Keratinocyte (primary cell): ENCODE measurements around the gene ENO3. TPM values are rescaled to one million over a fixed set of nuclear protein-coding genes. Genes with fewer than 3 reads are reported as not detected.

ENCODE experiments used
- DNase-seq: peaks from one replicate; pipeline ENCODE4 v3.0.0-alpha.2; 2011; ENCODE audit warnings: low read depth, missing footprints, low spot score
- FAIRE-seq: peaks from 2 replicates; lab custom pipeline; 2011; peaks lifted over from hg19 to GRCh38; lab: Jason Lieb, UNC
- H2AFZ ChIP-seq: 2 replicates; pipeline ENCODE4 v1.6.0; 2012; ENCODE audit warnings: low read length, control low read depth, inconsistent platforms; ENCODE audit not compliant: control insufficient read depth
- H3K27ac ChIP-seq: 2 replicates; pipeline ENCODE4 v1.5.1; 2011; ENCODE audit warnings: low read length; ENCODE audit not compliant: control insufficient read depth, insufficient read depth
- H3K27me3 ChIP-seq: 3 replicates; pipeline ENCODE4 v1.6.0; 2011; ENCODE audit warnings: low read length; ENCODE audit not compliant: control insufficient read depth, insufficient read depth; ENCODE audit errors: extremely low read depth
- H3K36me3 ChIP-seq, 2 experiments: 2 replicates in 1 of 2; 3 replicates in 1 of 2; pipeline ENCODE4 v1.5.1; 2011; ENCODE audit warnings: low read length in 2 of 2, mild to moderate bottlenecking in 1 of 2; ENCODE audit not compliant: control insufficient read depth in 2 of 2, insufficient read depth in 2 of 2; ENCODE audit errors: extremely low read depth in 1 of 2
- H3K4me1 ChIP-seq: 3 replicates; pipeline ENCODE4 v1.5.1; 2011; ENCODE audit warnings: low read length; ENCODE audit not compliant: control insufficient read depth, insufficient read depth; ENCODE audit errors: extremely low read depth
- H3K4me2 ChIP-seq: 3 replicates; pipeline ENCODE4 v1.6.0; 2011; ENCODE audit warnings: low read depth, low read length; ENCODE audit not compliant: control insufficient read depth, insufficient read depth; ENCODE audit errors: extremely low read depth
- H3K4me3 ChIP-seq, 3 experiments: fragments of 200-600 bp in 1 of 3; sonication (generic) in 1 of 3; 2 replicates in 2 of 3; 3 replicates in 1 of 3; pipeline ENCODE4 v1.5.1; 2011 to 2016; ENCODE audit warnings: low read length in 3 of 3, mild to moderate bottlenecking in 3 of 3, control low read depth in 2 of 3, inconsistent platforms in 1 of 3, low read depth in 1 of 3, mixed read lengths in 1 of 3, mixed run types in 1 of 3, moderate library complexity in 1 of 3; ENCODE audit not compliant: control insufficient read depth in 2 of 3, insufficient read depth in 2 of 3; ENCODE audit errors: extremely low read depth in 1 of 3
- H3K79me2 ChIP-seq: 2 replicates; pipeline ENCODE4 v1.6.0; 2012; ENCODE audit warnings: low read length; ENCODE audit not compliant: control insufficient read depth, insufficient read depth
- H3K9ac ChIP-seq: 3 replicates; pipeline ENCODE4 v1.6.0; 2011; ENCODE audit warnings: low read length; ENCODE audit not compliant: control insufficient read depth, insufficient read depth; ENCODE audit errors: extremely low read depth
- H3K9me1 ChIP-seq: 3 replicates; pipeline ENCODE4 v1.6.0; 2011; ENCODE audit warnings: low read length; ENCODE audit not compliant: control insufficient read depth, insufficient read depth; ENCODE audit errors: extremely low read depth
- H3K9me3 ChIP-seq: 2 replicates; pipeline ENCODE4 v1.5.1; 2012; ENCODE audit warnings: low read depth, low read length; ENCODE audit not compliant: control insufficient read depth
- H4K20me1 ChIP-seq: 3 replicates; pipeline ENCODE4 v1.6.0; 2011; ENCODE audit warnings: low read length; ENCODE audit not compliant: control insufficient read depth, insufficient read depth; ENCODE audit errors: extremely low read depth
- EZH2 ChIP-seq: IDR thresholded peaks from one replicate; pipeline ENCODE4 v1.6.1; 2012; ENCODE audit warnings: inconsistent platforms, mild to moderate bottlenecking, low read length, moderate library complexity
- dilution Hi-C: fragments of 300-500 bp; cut with MboI; formaldehyde crosslinking; loops from one replicate; pipeline ENCODE4 v1.7.0; 2020; ENCODE audit warnings: low sequenced_read_pairs; ENCODE audit not compliant: extremely low pct_ligation_motif_present
- polyA plus RNA-seq, 5 experiments: library from polyadenylated mRNA; depleted of rRNA in 3 of 5; stranded (reverse) in 3 of 5; stranded (forward) in 1 of 5; unstranded in 1 of 5; fragments of >200 nt; gene quantifications; 1 replicate in 1 of 5; 2 replicates in 3 of 5; 3 replicates in 1 of 5; pipeline versions ENCODE4 v1.2.1 to v1.2.3, GENCODE V29; 2011 to 2012; ENCODE audit warnings: missing spikeins in 2 of 5, low read depth in 1 of 5, low replicate concordance in 1 of 5
- TF ChIP-seq, protein P1 (sequence below), 3 experiments: IDR thresholded peaks in 1 of 3; conservative IDR thresholded peaks in 1 of 3; optimal IDR thresholded peaks in 1 of 3; 2 replicates in 2 of 3; 3 replicates in 1 of 3; pipeline versions ENCODE3 to v1.5.1; 2011; ENCODE audit warnings: low read length in 3 of 3, mild to moderate bottlenecking in 3 of 3, moderate library complexity in 2 of 3, control low read depth in 1 of 3, inconsistent platforms in 1 of 3; ENCODE audit not compliant: insufficient read depth in 2 of 3; ENCODE audit errors: extremely low read depth in 1 of 3

ENO3 gene
- polyA plus RNA-seq, 1 donor (not counting 4 experiments of a cell fraction or from before 2014, with no cell fraction given): 2.4 TPM

GRCh38 chr17:4936436-4936835, 14.5 kb upstream of the ENO3 start:
- peaks cover 16% of the 10 kb centered on the region for H3K4me1 ChIP-seq
- peaks cover 28% of the 10 kb centered on the region for H3K79me2 ChIP-seq
- H3K27ac ChIP-seq: no peak overlapping the region
- H3K36me3 ChIP-seq: peaks cover 10 to 19% of the 10 kb centered on the region in 2 experiments
- no peaks in the 10 kb centered on the region for H3K9me3 ChIP-seq
- dilution Hi-C loops: no loop called here
- no peak overlapping the region for H3K4me3 ChIP-seq
- FAIRE-seq: no peak
- no peaks in the 10 kb centered on the region for H3K9me1 ChIP-seq
- no peaks in the 10 kb centered on the region for H3K27me3 ChIP-seq
- H2AFZ ChIP-seq: no peak overlapping the region
- no peaks in the 10 kb centered on the region for H4K20me1 ChIP-seq
- no peak overlapping the region for H3K9ac ChIP-seq
- no peak for DNase-seq
- H3K4me2 ChIP-seq: no peak overlapping the region
- TF ChIP-seq EZH2: no peak
- TF ChIP-seq, protein P1, sequence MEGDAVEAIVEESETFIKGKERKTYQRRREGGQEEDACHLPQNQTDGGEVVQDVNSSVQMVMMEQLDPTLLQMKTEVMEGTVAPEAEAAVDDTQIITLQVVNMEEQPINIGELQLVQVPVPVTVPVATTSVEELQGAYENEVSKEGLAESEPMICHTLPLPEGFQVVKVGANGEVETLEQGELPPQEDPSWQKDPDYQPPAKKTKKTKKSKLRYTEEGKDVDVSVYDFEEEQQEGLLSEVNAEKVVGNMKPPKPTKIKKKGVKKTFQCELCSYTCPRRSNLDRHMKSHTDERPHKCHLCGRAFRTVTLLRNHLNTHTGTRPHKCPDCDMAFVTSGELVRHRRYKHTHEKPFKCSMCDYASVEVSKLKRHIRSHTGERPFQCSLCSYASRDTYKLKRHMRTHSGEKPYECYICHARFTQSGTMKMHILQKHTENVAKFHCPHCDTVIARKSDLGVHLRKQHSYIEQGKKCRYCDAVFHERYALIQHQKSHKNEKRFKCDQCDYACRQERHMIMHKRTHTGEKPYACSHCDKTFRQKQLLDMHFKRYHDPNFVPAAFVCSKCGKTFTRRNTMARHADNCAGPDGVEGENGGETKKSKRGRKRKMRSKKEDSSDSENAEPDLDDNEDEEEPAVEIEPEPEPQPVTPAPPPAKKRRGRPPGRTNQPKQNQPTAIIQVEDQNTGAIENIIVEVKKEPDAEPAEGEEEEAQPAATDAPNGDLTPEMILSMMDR (optimal IDR thresholded peaks at IDR 0.05 in 1 of 3, IDR thresholded peaks at IDR 0.05 in 1 of 3, conservative IDR thresholded peaks at IDR 0.05 in 1 of 3; ENCODE audit: extremely low read depth in 1 of 3, insufficient read depth in 2 of 3, low read length in 3 of 3): no peak

DNA sequence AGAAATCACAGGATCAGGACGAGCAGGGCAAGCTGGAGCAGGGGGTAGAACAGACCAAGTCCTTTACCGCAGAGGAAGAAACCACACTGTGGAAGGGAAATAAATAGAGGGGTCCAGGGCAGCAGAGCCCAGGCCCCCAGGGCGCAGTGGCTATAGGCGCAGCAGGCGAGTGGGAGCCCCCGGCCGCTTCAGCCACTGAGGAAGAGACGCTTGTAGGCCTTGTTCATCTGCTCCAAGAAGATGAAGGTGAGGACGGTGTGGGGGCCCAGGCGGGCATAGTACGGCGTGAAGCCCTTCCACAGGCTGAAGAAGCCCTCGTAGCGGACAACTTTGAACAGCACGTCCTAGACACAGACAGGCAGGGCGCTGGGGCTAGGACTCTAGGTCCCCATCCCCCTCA, 13.4 kb upstream of the ENO3 start:
- Histone ChIP-seq H3K9ac (no peak overlapping the region), H2AFZ (no peak overlapping the region), H3K4me1 (peaks cover 23% of the 10 kb centered on the region), H3K9me3 (no peaks in the 10 kb centered on the region), H3K4me3 (no peak overlapping the region), H3K79me2 (peaks cover 40% of the 10 kb centered on the region), H3K36me3 (peaks cover 12 to 21% of the 10 kb centered on the region in 2 experiments), H3K27me3 (no peaks in the 10 kb centered on the region), H3K4me2 (no peak overlapping the region), H3K27ac (no peak overlapping the region), H3K9me1 (no peaks in the 10 kb centered on the region), H4K20me1 (no peaks in the 10 kb centered on the region)
- dilution Hi-C loops: no loop called here
- TF ChIP-seq, protein P1 (optimal IDR thresholded peaks at IDR 0.05 in 1 of 3, IDR thresholded peaks at IDR 0.05 in 1 of 3, conservative IDR thresholded peaks at IDR 0.05 in 1 of 3; ENCODE audit: extremely low read depth in 1 of 3, insufficient read depth in 2 of 3, low read length in 3 of 3): no peak
- TF ChIP-seq EZH2: no peak
- no peak for DNase-seq
- FAIRE-seq: no peak
